ENCODE measurements around the gene TPSB2.
"Not testable (repeated sequence)": the region's sequence is repeated elsewhere in the genome, so short reads cannot be mapped to it uniquely, and the experiment has no call there.

TPSB2 gene

DNA sequence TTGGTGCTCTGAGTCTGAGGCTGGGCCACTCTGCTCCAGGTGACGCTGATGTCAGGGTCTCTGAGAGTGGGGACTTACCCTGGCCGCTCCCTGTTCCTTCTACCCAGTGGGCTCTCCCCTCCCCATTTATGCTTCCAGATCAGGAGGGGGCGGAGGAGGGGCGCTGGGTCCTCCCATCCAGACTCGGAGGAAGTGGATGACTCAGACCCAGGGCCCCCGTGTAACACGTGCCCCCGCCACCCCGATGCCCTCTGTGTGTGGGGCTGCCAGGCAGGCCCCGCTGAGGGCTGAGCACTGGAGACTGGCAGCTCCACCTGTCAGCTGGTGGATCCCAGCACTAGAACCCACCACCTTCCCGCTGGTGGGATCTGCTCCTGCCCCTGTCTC lies at the start of gene TPSB2:
Gene TPSB2 (minus strand): TSS at position 101 of the 387 bp plus-strand sequence. CDS start 233 bp downstream, outside the sequence.
- DNase-seq (ENCODE audit: low spot score): not testable (repeated sequence)

DNA sequence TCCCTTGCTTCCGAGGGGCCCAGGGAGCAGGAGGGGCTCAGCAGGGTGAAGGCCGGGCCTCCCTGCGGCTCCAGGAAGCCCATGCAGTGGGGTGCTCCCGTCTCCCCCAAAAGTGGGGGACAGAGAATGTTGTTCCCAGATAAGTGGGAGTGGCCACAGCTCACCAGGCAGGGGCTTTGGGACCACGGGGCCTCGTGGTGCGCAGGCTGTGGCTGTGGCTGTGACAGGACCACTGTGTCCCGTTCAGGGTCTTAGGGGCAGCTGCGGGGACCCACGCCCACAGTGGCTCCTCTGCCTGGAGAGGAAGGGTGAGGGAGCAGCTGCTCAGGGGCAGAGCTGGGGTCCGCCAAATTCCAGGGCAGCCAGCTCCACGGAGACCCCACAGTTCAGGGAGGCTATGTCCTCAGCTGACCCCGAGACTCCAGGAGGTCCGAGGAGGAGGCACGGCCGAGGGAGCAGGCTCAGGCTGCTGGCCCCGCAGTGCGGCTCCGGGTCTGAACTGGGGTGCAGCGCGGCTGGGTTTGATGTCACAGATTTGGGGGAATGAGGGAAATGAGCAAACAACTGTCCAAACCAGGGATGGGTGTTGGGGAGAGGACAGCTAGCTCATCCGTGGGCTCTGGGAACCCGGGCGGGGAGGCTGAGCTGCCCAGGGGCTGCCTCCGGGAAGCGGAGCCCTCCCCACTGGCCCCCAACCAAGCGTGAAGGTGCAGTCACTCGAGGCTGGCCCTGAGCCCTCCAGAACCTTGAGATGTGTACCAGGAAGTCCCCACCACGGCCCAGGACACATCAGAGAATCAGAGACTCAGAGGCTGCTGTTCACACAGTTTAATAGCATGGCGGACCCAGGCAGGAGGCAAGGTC lies 49.3 kb upstream of the TPSB2 start:
- DNase-seq (ENCODE audit: low spot score): no peak

GRCh38 chr16:1278477-1278876 lies 48.5 kb upstream of the TPSB2 start:
- no peak for DNase-seq (ENCODE audit: low spot score)

- DNase-seq (ENCODE audit: low spot score): no peak
Observed at GRCh38 chr16:1277617-1278282, 47.8 kb upstream of the TPSB2 start.

- no peak for DNase-seq (ENCODE audit: low spot score)
Observed at GRCh38 chr16:1277151-1277598, 47.2 kb upstream of the TPSB2 start.

- DNase-seq (ENCODE audit: low spot score): no peak
Observed at GRCh38 chr16:1276580-1276878, 46.5 kb upstream of the TPSB2 start.

GRCh38 chr16:1275791-1276579 lies 46.0 kb upstream of the TPSB2 start:
- DNase-seq (ENCODE audit: low spot score): no peak

- DNase-seq (ENCODE audit: low spot score): no peak
Observed at GRCh38 chr16:1274767-1275166, 44.8 kb upstream of the TPSB2 start.

- DNase-seq (ENCODE audit: low spot score): no peak
Observed at GRCh38 chr16:1273816-1274215, 43.8 kb upstream of the TPSB2 start.

- DNase-seq (ENCODE audit: low spot score): no peak
Observed at GRCh38 chr16:1272453-1273198, 42.6 kb upstream of the TPSB2 start.

DNA sequence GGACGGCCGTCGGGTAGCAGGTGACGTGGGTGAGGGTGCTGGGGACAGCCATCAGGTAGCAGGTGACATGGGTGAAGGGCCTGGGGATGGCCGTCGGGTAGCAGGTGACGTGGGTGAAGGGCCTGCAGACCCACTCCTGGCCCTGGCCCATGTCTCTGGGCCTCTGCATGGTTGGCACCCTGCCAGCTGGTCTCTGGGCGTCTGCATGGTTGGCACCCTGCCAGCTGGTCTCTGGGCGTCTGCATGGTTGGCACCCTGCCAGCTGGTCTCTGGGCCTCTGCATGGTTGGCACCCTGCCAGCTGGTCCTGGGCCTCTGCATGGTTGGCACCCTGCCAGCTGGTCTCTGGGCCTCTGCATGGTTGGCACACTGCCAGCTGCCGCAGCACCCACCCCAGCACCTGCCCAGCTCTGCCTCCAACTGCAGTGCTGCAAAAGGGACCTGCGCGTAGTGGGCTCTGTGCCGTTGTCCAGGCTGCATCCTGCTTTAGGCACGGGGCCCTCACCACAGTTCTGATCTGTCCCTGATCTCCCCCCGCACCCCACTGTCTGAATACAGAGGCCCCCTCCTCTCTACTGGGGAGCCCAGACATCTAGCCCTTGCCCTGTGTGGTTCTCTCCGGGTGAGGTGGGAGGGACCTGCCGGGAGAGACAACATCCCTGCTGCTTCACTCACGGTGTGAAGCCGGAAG lies 41.9 kb upstream of the TPSB2 start:
- DNase-seq (ENCODE audit: low spot score): peak; percentile 9

DNA sequence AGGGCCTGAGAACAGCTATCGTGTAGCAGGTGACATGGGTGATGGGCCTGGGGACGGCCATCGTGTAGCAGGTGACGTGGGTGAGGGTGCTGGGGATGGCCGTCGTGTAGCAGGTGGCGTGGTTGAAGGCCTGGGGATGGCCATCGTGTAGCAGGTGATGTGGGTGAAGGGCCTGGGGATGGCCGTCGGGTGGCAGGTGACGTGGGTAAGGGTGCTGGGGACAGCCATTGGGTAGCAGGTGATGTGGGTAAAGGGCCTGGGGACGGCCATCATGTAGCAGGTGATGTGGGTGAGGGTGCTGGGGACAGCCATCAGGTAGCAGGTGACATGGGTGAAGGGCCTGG lies 41.4 kb upstream of the TPSB2 start:
- no peak for DNase-seq (ENCODE audit: low spot score)

GRCh38 chr16:1269418-1269817 lies 39.4 kb upstream of the TPSB2 start:
- DNase-seq (ENCODE audit: low spot score): not testable (repeated sequence)

- no peak for DNase-seq (ENCODE audit: low spot score)
Observed at GRCh38 chr16:1265826-1266225, 35.8 kb upstream of the TPSB2 start.

GRCh38 chr16:1265090-1265630 lies 35.2 kb upstream of the TPSB2 start:
- no peak for DNase-seq (ENCODE audit: low spot score)

DNA sequence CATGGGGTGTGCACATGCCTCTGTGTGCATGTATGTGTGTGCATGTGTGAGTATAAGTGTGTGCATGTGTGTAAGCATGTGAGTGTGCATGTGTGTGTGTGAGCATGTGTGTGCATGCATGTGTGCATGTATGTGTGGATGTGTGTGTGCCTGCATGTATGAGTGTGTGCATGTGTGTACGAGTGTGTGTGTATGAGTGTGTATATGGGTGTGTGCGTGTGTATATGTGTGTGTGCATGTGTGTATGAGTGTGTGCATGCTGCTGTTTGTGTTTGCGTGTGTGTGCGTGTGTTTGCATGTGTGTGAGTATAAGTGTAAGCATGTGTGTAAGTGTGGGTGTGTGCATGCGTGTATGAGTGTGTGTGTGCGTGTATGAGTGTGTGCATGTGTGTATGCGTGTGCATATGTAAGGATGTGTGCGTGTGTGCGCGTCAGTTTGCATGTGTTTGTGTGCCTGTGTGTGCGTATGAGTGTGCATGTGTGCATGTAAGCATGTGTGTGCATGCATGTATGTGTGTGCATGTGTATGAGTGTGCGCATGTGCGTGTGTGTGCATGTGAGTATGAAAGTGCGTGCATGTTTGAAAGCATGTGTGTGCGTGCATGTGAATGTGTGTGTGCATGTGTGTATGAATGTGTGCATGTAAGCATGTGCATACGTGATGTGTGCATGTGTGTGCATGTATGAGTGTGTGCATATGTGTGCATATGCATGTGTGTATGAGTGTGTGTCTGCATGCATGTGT lies 34.5 kb upstream of the TPSB2 start:
- no peak for DNase-seq (ENCODE audit: low spot score)

GRCh38 chr16:1263591-1264344 lies 33.8 kb upstream of the TPSB2 start:
- no peak for DNase-seq (ENCODE audit: low spot score)

DNA sequence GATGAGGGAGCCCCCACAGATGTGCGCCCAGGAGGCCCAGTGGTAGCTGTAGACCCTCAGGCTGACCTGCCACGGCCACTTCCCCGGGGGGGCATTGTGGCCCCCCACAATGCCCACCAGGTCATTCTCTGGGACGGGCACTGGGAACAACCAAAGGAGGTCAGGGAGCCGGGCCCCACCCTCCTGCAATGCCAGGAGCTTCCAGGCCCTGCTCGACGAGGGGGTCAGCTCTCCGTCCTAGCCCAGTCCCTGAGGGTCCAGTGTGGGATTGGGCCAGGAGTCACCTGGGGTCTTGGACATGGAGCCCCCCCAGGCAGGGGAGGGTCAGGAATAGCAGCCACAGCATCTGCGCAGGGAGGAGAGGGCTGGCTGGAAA lies 32.9 kb upstream of the TPSB2 start:
- no peak for DNase-seq (ENCODE audit: low spot score)

DNA sequence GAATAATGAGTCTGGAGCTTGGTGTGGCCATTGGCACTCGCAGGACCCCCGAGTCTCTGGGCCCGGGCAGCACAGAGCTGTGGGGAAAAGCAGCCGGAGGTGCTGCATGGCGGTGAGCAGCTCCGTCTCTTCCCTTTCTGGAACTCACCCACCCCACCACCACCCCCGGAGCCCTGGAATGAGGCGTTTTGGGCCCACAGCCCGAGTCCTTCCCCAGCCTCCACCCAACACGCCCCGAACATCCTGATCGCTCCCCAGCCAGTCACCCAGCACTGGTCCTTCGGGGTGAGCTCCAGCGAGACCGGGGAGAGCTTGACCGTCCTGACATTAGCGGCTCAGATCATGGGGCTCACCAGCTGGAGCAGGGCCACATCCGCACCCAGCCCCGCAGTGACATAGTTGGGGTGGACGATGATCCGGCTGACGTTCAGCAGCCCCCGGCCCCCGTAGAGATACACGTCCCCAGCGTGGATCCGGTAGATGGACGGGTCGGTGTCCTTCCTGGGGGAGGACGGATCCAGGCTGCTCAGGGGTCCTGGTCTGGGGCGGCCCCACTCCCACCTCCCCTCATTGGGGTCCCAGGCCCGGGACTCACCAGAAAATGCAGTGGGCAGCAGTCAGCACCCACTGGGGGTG lies 32.3 kb upstream of the TPSB2 start:
- no peak for DNase-seq (ENCODE audit: low spot score)

Data from Ammon's horn (tissue), 1 donor.